Jurkat, Clone E6-1 (cell line): Measurements from ENCODE around the gene ABTB1.

Experiments used
- DNase-seq: peaks from one replicate; pipeline ENCODE4 v3.0.0-alpha.2; 2011; ENCODE audit warnings: low read depth, low spot score
- H3K4me3 ChIP-seq: 2 replicates; pipeline ENCODE4 v1.5.1; 2011; ENCODE audit warnings: mild to moderate bottlenecking, low read length, control low read depth, moderate library complexity

Gene ABTB1

GRCh38 chr3:127712881-127713771, 40.4 kb downstream of the ABTB1 start:
- no peak for DNase-seq
- no peak overlapping the region for H3K4me3 ChIP-seq

- DNase-seq: no peak
- no peak overlapping the region for H3K4me3 ChIP-seq
Observed at GRCh38 chr3:127714125-127714571, 41.4 kb downstream of the ABTB1 start.

- H3K4me3 ChIP-seq: no peak overlapping the region
- no peak for DNase-seq
Observed at GRCh38 chr3:127714866-127715265, 42.1 kb downstream of the ABTB1 start.

- no peak for DNase-seq
- no peak overlapping the region for H3K4me3 ChIP-seq
Observed at GRCh38 chr3:127715532-127715931, 42.8 kb downstream of the ABTB1 start.

GRCh38 chr3:127716384-127716783, 43.6 kb downstream of the ABTB1 start:
- DNase-seq: no peak
- no peak overlapping the region for H3K4me3 ChIP-seq

- no peak for DNase-seq
- H3K4me3 ChIP-seq: no peak overlapping the region
Observed at GRCh38 chr3:127717357-127718244, 44.8 kb downstream of the ABTB1 start.

- H3K4me3 ChIP-seq: no peak overlapping the region
- no peak for DNase-seq
Observed at GRCh38 chr3:127718245-127718915, 45.6 kb downstream of the ABTB1 start.

GRCh38 chr3:127718916-127719290, 46.2 kb downstream of the ABTB1 start:
- DNase-seq: no peak

GRCh38 chr3:127719369-127719768, 46.6 kb downstream of the ABTB1 start:
- no peak for DNase-seq
- H3K4me3 ChIP-seq: no peak overlapping the region

More at GRCh38 chr3:127718916-127719290, 46.2 kb downstream of the ABTB1 start:
- no peak overlapping the region for H3K4me3 ChIP-seq

GRCh38 chr3:127720161-127720823, 47.5 kb downstream of the ABTB1 start:
- no peak overlapping the region for H3K4me3 ChIP-seq
- DNase-seq: no peak

- H3K4me3 ChIP-seq: no peak overlapping the region
- DNase-seq: no peak
Observed at GRCh38 chr3:127720985-127721935, 48.5 kb downstream of the ABTB1 start.

GRCh38 chr3:127722091-127722784, 49.5 kb downstream of the ABTB1 start:
- no peak overlapping the region for H3K4me3 ChIP-seq
- no peak for DNase-seq

GRCh38 chr3:127723011-127723567, 50.3 kb downstream of the ABTB1 start:
- no peak overlapping the region for H3K4me3 ChIP-seq
- no peak for DNase-seq

GRCh38 chr3:127726894-127727293, 54.1 kb downstream of the ABTB1 start:
- H3K4me3 ChIP-seq: no peak overlapping the region
- no peak for DNase-seq

GRCh38 chr3:127728417-127729015, 55.8 kb downstream of the ABTB1 start:
- no peak overlapping the region for H3K4me3 ChIP-seq
- no peak for DNase-seq

- H3K4me3 ChIP-seq: no peak overlapping the region
- DNase-seq: no peak
Observed at GRCh38 chr3:127729556-127730056, 56.9 kb downstream of the ABTB1 start.
